OCI-M2 (cell line): ENCODE data around the gene RYR1.
"Not testable (repeated sequence)": the region's sequence is repeated elsewhere in the genome, so short reads cannot be mapped to it uniquely, and the experiment has no call there.

Experiments used
- DNase-seq: peaks from one replicate; lab custom pipeline; 2025; ENCODE audit not compliant: unreplicated experiment; lab: John Stamatoyannopoulos, UW

The RYR1 gene

GRCh38 chr19:38537071-38537936 lies 103.8 kb downstream of the RYR1 start:
- no peak for DNase-seq

- no peak for DNase-seq
These were observed 104.9 kb downstream of the RYR1 start for GRCh38 chr19:38538386-38538785.

- DNase-seq = no peak
These were observed 105.5 kb downstream of the RYR1 start for GRCh38 chr19:38538793-38539528.

GRCh38 chr19:38539751-38540150 lies 106.3 kb downstream of the RYR1 start:
- DNase-seq = no peak

- no peak for DNase-seq
These were observed 108.5 kb downstream of the RYR1 start for GRCh38 chr19:38542040-38542439.

GRCh38 chr19:38543286-38543806 lies 109.9 kb downstream of the RYR1 start:
- no peak for DNase-seq

- DNase-seq = peak; percentile 87
These were observed 110.5 kb downstream of the RYR1 start for GRCh38 chr19:38543807-38544568.

- no peak for DNase-seq
These were observed 111.3 kb downstream of the RYR1 start for GRCh38 chr19:38544569-38545315.

GRCh38 chr19:38545596-38545995 lies 112.1 kb downstream of the RYR1 start:
- no peak for DNase-seq

GRCh38 chr19:38547421-38547820 lies 113.9 kb downstream of the RYR1 start:
- DNase-seq = no peak

- DNase-seq = no peak
These were observed 115.6 kb downstream of the RYR1 start for GRCh38 chr19:38549061-38549460.

GRCh38 chr19:38549942-38550341 lies 116.5 kb downstream of the RYR1 start:
- no peak for DNase-seq

GRCh38 chr19:38550376-38550775 lies 116.9 kb downstream of the RYR1 start:
- DNase-seq = no peak

GRCh38 chr19:38551450-38551813 lies 117.9 kb downstream of the RYR1 start:
- no peak for DNase-seq

- DNase-seq = not testable (repeated sequence)
These were observed 119.7 kb downstream of the RYR1 start for GRCh38 chr19:38553239-38553638.

GRCh38 chr19:38554676-38555141 lies 121.2 kb downstream of the RYR1 start:
- no peak for DNase-seq

GRCh38 chr19:38555200-38555599 lies 121.7 kb downstream of the RYR1 start:
- no peak for DNase-seq

- no peak for DNase-seq
These were observed 123.2 kb downstream of the RYR1 start for GRCh38 chr19:38556521-38557174.

- peak; percentile 62 for DNase-seq
These were observed 123.8 kb downstream of the RYR1 start for GRCh38 chr19:38557205-38557799.

- not testable (repeated sequence) for DNase-seq
These were observed 125.4 kb downstream of the RYR1 start for GRCh38 chr19:38558933-38559332.
